Osteocyte (in vitro differentiated cells): ENCODE data around the gene ALG10. TPM values are rescaled to one million over a fixed set of nuclear protein-coding genes. Genes with fewer than 3 reads are reported as not detected.
"Not testable (repeated sequence)": the region's sequence is repeated elsewhere in the genome, so short reads cannot be mapped to it uniquely, and the experiment has no call there.

Source experiments
- DNase-seq: peaks from one replicate; pipeline ENCODE4 v3.0.0; 2021; ENCODE audit warnings: mixed read lengths; ENCODE audit not compliant: unreplicated experiment; ENCODE audit errors: extremely low spot score
- H3K27ac Mint-ChIP-seq: one replicate; pipeline ENCODE4 v1.8.0; 2021; ENCODE audit warnings: mild to moderate bottlenecking, mixed read lengths; ENCODE audit not compliant: unreplicated experiment
- H3K27me3 Mint-ChIP-seq: one replicate; pipeline ENCODE4 v1.8.0; 2021; ENCODE audit warnings: mixed read lengths; ENCODE audit not compliant: unreplicated experiment
- H3K36me3 Mint-ChIP-seq: one replicate; pipeline ENCODE4 v1.8.0; 2021; ENCODE audit warnings: mixed read lengths; ENCODE audit not compliant: unreplicated experiment
- H3K4me1 Mint-ChIP-seq: one replicate; pipeline ENCODE4 v1.8.0; 2021; ENCODE audit warnings: mixed read lengths; ENCODE audit not compliant: unreplicated experiment
- H3K4me3 Mint-ChIP-seq: one replicate; pipeline ENCODE4 v1.8.0; 2021; ENCODE audit warnings: mild to moderate bottlenecking, moderate library complexity, mixed read lengths; ENCODE audit not compliant: unreplicated experiment
- H3K9me3 Mint-ChIP-seq: one replicate; pipeline ENCODE4 v1.8.0; 2021; ENCODE audit warnings: mixed read lengths; ENCODE audit not compliant: unreplicated experiment
- CTCF ChIP-seq: fragments of 200-600 bp; sonication (generic); IDR thresholded peaks from 2 replicates; pipeline ENCODE4 v1.5.0; 2021; ENCODE audit warnings: antibody characterized with exemption, mild to moderate bottlenecking, moderate library complexity
- long read RNA-seq: library from polyadenylated mRNA; unstranded; transcript quantifications from one replicate; pipeline ENCODE4 v2.0.0, GENCODE V29; 2021
- total RNA-seq: library from RNA; stranded (reverse); gene quantifications from 2 replicates; pipeline ENCODE4 v1.2.1, GENCODE V29; 2021

The ALG10 gene
- total RNA-seq, result 6.9 and 9.1 TPM in 2 replicates
- long read RNA-seq, transcript ALG10-201 (3 exons, 3,128 nt), result major isoform, 6 of 9 reads
- long read RNA-seq, partial matches to known transcripts, result 0 of 9 reads
- long read RNA-seq, other reads (novel, unspliced or antisense), result 2 of 9 reads

GRCh38 chr12:34022079-34022830 lies at the start of gene ALG10:
ALG10 (plus strand) TSS chr12:34022496; CDS start chr12:34022600, 104 bp downstream.
- DNase-seq, result peak; percentile 98
- peak within 1 kb of the TSS; percentile 96 for H3K27ac Mint-ChIP-seq
- peaks cover 13% of the 10 kb centered on the region for H3K4me1 Mint-ChIP-seq
- no peaks in the 10 kb centered on the region for H3K36me3 Mint-ChIP-seq
- peak within 1 kb of the TSS; percentile 88 for H3K4me3 Mint-ChIP-seq
- H3K27me3 Mint-ChIP-seq, result peaks cover 10% of the 10 kb centered on the region
- TF ChIP-seq CTCF, result peak; percentile 75
- H3K9me3 Mint-ChIP-seq, result no peaks in the 10 kb centered on the region

- H3K27me3 Mint-ChIP-seq, H3K27ac Mint-ChIP-seq, H3K4me1 Mint-ChIP-seq, H3K36me3 Mint-ChIP-seq, DNase-seq, H3K4me3 Mint-ChIP-seq: not testable (repeated sequence)
- H3K9me3 Mint-ChIP-seq, result peaks cover 13% of the 10 kb centered on the region
Measured at GRCh38 chr12:33972884-33973283, 49.4 kb upstream of the ALG10 start.

GRCh38 chr12:33977887-33978286 lies 44.4 kb upstream of the ALG10 start:
- H3K27ac Mint-ChIP-seq, result no peak overlapping the region
- no peaks in the 10 kb centered on the region for H3K36me3 Mint-ChIP-seq
- DNase-seq, result no peak
- no peak for TF ChIP-seq CTCF
- H3K9me3 Mint-ChIP-seq, result peaks cover 8% of the 10 kb centered on the region
- no peaks in the 10 kb centered on the region for H3K27me3 Mint-ChIP-seq
- no peak overlapping the region for H3K4me3 Mint-ChIP-seq
- H3K4me1 Mint-ChIP-seq, result no peaks in the 10 kb centered on the region

GRCh38 chr12:33988197-33988805 lies 34.0 kb upstream of the ALG10 start:
- Mint-ChIP-seq H3K36me3 (no peaks in the 10 kb centered on the region), H3K9me3 (no peaks in the 10 kb centered on the region), H3K27ac (no peak overlapping the region), H3K4me3 (no peak overlapping the region), H3K4me1 (no peaks in the 10 kb centered on the region), H3K27me3 (peaks cover 3% of the 10 kb centered on the region)
- TF ChIP-seq CTCF, result no peak
- DNase-seq, result no peak

- Mint-ChIP-seq H3K36me3 (no peaks in the 10 kb centered on the region), H3K27ac (no peak overlapping the region), H3K4me3 (no peak overlapping the region), H3K27me3 (peaks cover 3% of the 10 kb centered on the region), H3K4me1 (no peaks in the 10 kb centered on the region), H3K9me3 (no peaks in the 10 kb centered on the region)
- no peak for DNase-seq
- no peak for TF ChIP-seq CTCF
Measured at GRCh38 chr12:33988913-33989312, 33.4 kb upstream of the ALG10 start.
